Vagina (tissue), 2 donors: ENCODE results near the gene DENND5B. TPM values are rescaled to one million over a fixed set of nuclear protein-coding genes. Genes with fewer than 3 reads are reported as not detected.
A peak's percentile ranks its signal among the peaks of the same experiment; 100 is the strongest.

Experiments used
- DNase-seq, 2 donors: peaks; one replicate each; pipeline ENCODE4 v3.0.0-alpha.2; 2017; ENCODE audit errors: extremely low spot score in 2 of 2
- H3K27ac ChIP-seq: fragments of 200-600 bp; sonication (generic); one replicate; pipeline ENCODE4 v1.5.1; 2019
- H3K27me3 ChIP-seq: fragments of 200-600 bp; sonication (generic); one replicate; pipeline ENCODE4 v1.5.1; 2019
- H3K36me3 ChIP-seq, 2 donors: fragments of 200-600 bp; sonication (generic); one replicate each; pipeline ENCODE4 v1.5.1; 2017 to 2019
- H3K4me1 ChIP-seq: fragments of 200-600 bp; sonication (generic); one replicate; pipeline ENCODE4 v1.5.1; 2019
- H3K4me3 ChIP-seq, 2 donors: fragments of 200-600 bp; sonication (generic); 1 replicate in 1 of 2; 2 replicates in 1 of 2; pipeline ENCODE4 v1.5.1; 2016 to 2019
- H3K9me3 ChIP-seq: fragments of 200-600 bp; sonication (generic); one replicate; pipeline ENCODE4 v1.5.1; 2019
- CTCF ChIP-seq, 3 experiments: fragments of 450-650 bp in 2 of 3; fragments of 200-600 bp in 1 of 3; sonication (generic) in 1 of 3; IDR thresholded peaks; one replicate each; pipeline ENCODE4 v1.5.1; 2017 to 2019; ENCODE audit warnings: antibody characterized with exemption in 3 of 3, mild to moderate bottlenecking in 2 of 3, moderate library complexity in 2 of 3
- POLR2A ChIP-seq, 2 donors: fragments of 450-650 bp; IDR thresholded peaks; one replicate each; pipeline ENCODE4 v1.6.1; 2017; ENCODE audit warnings: antibody characterized with exemption in 2 of 2, mild to moderate bottlenecking in 2 of 2, moderate library complexity in 2 of 2
- POLR2AphosphoS5 ChIP-seq, 2 donors: sonication (generic); formaldehyde crosslinking; IDR thresholded peaks; one replicate each; pipeline ENCODE4 v1.9.0; 2017; ENCODE audit warnings: antibody characterized with exemption in 2 of 2, mild to moderate bottlenecking in 2 of 2, low read depth in 1 of 2; ENCODE audit not compliant: insufficient read depth in 1 of 2
- intact Hi-C: fragments of 100-400 bp; cut with DNase I; formaldehyde crosslinking; loops from one replicate; pipeline ENCODE4 v1.15.1; 2023
- total RNA-seq: library from RNA; depleted of rRNA; stranded (reverse); fragments of >200 nt; gene quantifications from one replicate; pipeline ENCODE4 v1.2.3, GENCODE V29; 2016

The DENND5B gene
- total RNA-seq, 1 donor from 2014 or later = 25.3 TPM

- Histone ChIP-seq H3K4me3 (no peak overlapping the region), H3K27ac (no peak overlapping the region), H3K4me1 (no peaks in the 10 kb centered on the region), H3K9me3 (no peaks in the 10 kb centered on the region), H3K36me3 (no peaks in the 10 kb centered on the region), H3K27me3 (no peaks in the 10 kb centered on the region)
- no peak for DNase-seq
- intact Hi-C loops = no loop called here
- no peak for TF ChIP-seq POLR2AphosphoS5 (IDR thresholded peaks at IDR 0.05; ENCODE audit: insufficient read depth in 1 of 2, low read depth in 1 of 2)
- TF ChIP-seq POLR2A (IDR thresholded peaks at IDR 0.05) = no peak
- no peak for TF ChIP-seq CTCF (IDR thresholded peaks at IDR 0.05)
These were observed 236.9 kb downstream of the DENND5B start for GRCh38 chr12:31353750-31354708.

GRCh38 chr12:31346267-31346666 lies 244.7 kb downstream of the DENND5B start:
- DNase-seq = no peak
- H3K27ac ChIP-seq = no peak overlapping the region

GRCh38 chr12:31343139-31343538 lies 247.8 kb downstream of the DENND5B start:
- no peak for DNase-seq
- Histone ChIP-seq H3K27me3 (no peaks in the 10 kb centered on the region), H3K36me3 (no peaks in the 10 kb centered on the region), H3K27ac (no peak overlapping the region), H3K9me3 (no peaks in the 10 kb centered on the region), H3K4me3 (no peak overlapping the region), H3K4me1 (peaks cover 11% of the 10 kb centered on the region)
- intact Hi-C loops = no loop called here
- TF ChIP-seq POLR2A (IDR thresholded peaks at IDR 0.05) = no peak

More at GRCh38 chr12:31346267-31346666, 244.7 kb downstream of the DENND5B start:
- no peak overlapping the region for H3K4me3 ChIP-seq
- H3K4me1 ChIP-seq = peaks cover 11% of the 10 kb centered on the region
- intact Hi-C loops = no loop called here
- no peaks in the 10 kb centered on the region for H3K27me3 ChIP-seq
- H3K9me3 ChIP-seq = no peaks in the 10 kb centered on the region
- no peaks in the 10 kb centered on the region for H3K36me3 ChIP-seq
- TF ChIP-seq POLR2A (IDR thresholded peaks at IDR 0.05) (no peak), POLR2AphosphoS5 (IDR thresholded peaks at IDR 0.05; ENCODE audit: insufficient read depth in 1 of 2, low read depth in 1 of 2) (peak in 1 of 2 donors; percentile 50), CTCF (IDR thresholded peaks at IDR 0.05) (no peak)

GRCh38 chr12:31342286-31342685 lies 248.7 kb downstream of the DENND5B start:
- intact Hi-C loops = no loop called here
- Histone ChIP-seq H3K9me3 (no peaks in the 10 kb centered on the region), H3K27ac (no peak overlapping the region), H3K4me3 (no peak overlapping the region), H3K36me3 (no peaks in the 10 kb centered on the region), H3K27me3 (no peaks in the 10 kb centered on the region), H3K4me1 (peaks cover 11% of the 10 kb centered on the region)
- DNase-seq = no peak
- TF ChIP-seq POLR2A (IDR thresholded peaks at IDR 0.05) (no peak), CTCF (IDR thresholded peaks at IDR 0.05) (no peak), POLR2AphosphoS5 (IDR thresholded peaks at IDR 0.05; ENCODE audit: insufficient read depth in 1 of 2, low read depth in 1 of 2) (no peak)

- no peak for DNase-seq
- no peak for TF ChIP-seq POLR2A (IDR thresholded peaks at IDR 0.05)
- no peak for TF ChIP-seq CTCF (IDR thresholded peaks at IDR 0.05)
- no peak for TF ChIP-seq POLR2AphosphoS5 (IDR thresholded peaks at IDR 0.05; ENCODE audit: insufficient read depth in 1 of 2, low read depth in 1 of 2)
- H3K27me3 ChIP-seq = no peaks in the 10 kb centered on the region
- H3K4me1 ChIP-seq = no peaks in the 10 kb centered on the region
- no peaks in the 10 kb centered on the region for H3K9me3 ChIP-seq
- H3K27ac ChIP-seq = no peak overlapping the region
- H3K4me3 ChIP-seq = no peak overlapping the region
- intact Hi-C loops = no loop called here
- no peaks in the 10 kb centered on the region for H3K36me3 ChIP-seq
These were observed 250.9 kb downstream of the DENND5B start for GRCh38 chr12:31339831-31340622.
